Fibroblast of lung (primary cell): ENCODE measurements around the gene GAS2L2.

Experiments
- EZH2 ChIP-seq: IDR thresholded peaks from 2 replicates; pipeline ENCODE4 v1.5.1; 2012; ENCODE audit warnings: low read length, control low read depth, mild to moderate bottlenecking; ENCODE audit errors: missing control alignments
- TF ChIP-seq, protein P1 (sequence below), 2 donors: IDR thresholded peaks in 1 of 2; conservative IDR thresholded peaks in 1 of 2; 1 replicate in 1 of 2; 2 replicates in 1 of 2; pipeline ENCODE4 v1.5.1; 2011 to 2012; ENCODE audit warnings: low read length in 2 of 2, control low read depth in 1 of 2, inconsistent platforms in 1 of 2, low read depth in 1 of 2, mild to moderate bottlenecking in 1 of 2

DNA sequence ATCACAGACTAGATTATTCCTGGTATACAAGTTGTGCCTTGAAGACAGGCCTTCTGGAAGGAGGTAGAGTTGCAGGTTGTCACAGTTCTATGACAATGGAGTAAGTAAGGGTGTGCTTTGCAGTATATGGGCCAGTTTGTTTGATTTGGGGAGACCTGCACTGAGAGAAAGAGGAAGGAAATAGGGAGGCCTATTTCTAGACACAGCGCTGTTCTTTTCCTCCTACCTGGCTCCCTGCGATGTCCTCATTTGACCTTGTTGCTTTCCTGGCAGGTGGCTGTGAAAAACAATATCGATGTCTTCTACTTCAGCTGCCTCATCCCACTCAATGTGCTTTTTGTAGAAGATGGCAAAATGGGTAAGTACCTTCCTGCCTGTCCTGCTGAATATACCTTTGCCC lies 44.1 kb downstream of the GAS2L2 start:
- TF ChIP-seq, protein P1, sequence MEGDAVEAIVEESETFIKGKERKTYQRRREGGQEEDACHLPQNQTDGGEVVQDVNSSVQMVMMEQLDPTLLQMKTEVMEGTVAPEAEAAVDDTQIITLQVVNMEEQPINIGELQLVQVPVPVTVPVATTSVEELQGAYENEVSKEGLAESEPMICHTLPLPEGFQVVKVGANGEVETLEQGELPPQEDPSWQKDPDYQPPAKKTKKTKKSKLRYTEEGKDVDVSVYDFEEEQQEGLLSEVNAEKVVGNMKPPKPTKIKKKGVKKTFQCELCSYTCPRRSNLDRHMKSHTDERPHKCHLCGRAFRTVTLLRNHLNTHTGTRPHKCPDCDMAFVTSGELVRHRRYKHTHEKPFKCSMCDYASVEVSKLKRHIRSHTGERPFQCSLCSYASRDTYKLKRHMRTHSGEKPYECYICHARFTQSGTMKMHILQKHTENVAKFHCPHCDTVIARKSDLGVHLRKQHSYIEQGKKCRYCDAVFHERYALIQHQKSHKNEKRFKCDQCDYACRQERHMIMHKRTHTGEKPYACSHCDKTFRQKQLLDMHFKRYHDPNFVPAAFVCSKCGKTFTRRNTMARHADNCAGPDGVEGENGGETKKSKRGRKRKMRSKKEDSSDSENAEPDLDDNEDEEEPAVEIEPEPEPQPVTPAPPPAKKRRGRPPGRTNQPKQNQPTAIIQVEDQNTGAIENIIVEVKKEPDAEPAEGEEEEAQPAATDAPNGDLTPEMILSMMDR (conservative IDR thresholded peaks at IDR 0.05 in 1 of 2, IDR thresholded peaks at IDR 0.05 in 1 of 2; ENCODE audit: low read depth in 1 of 2, low read length in 2 of 2), result no peak
- TF ChIP-seq EZH2, result no peak
